H1 (cell line): ENCODE data around the gene CCDC179. TPM values are rescaled to one million over a fixed set of nuclear protein-coding genes. Genes with fewer than 3 reads are reported as not detected.

ENCODE experiments used
- BRCA1 ChIP-seq: IDR thresholded peaks from 2 replicates; pipeline ENCODE4 v1.6.1; 2012; ENCODE audit warnings: low read depth, low read length, improper control_type of control experiment
- CREB1 ChIP-seq: IDR thresholded peaks from 2 replicates; pipeline ENCODE4 v1.6.1; 2012; ENCODE audit warnings: inconsistent platforms
- CTBP2 ChIP-seq: IDR thresholded peaks from 2 replicates; pipeline ENCODE4 v1.7.0; 2011; ENCODE audit warnings: borderline replicate concordance, mild to moderate bottlenecking, moderate library complexity, mixed read lengths, low read length; ENCODE audit not compliant: insufficient read depth, insufficient read length
- FOSL1 ChIP-seq: IDR thresholded peaks from 2 replicates; pipeline ENCODE4 v1.6.1; 2011; ENCODE audit warnings: mild to moderate bottlenecking, low read depth, low read length, moderate library complexity; ENCODE audit not compliant: insufficient read depth
- GABPA ChIP-seq: IDR thresholded peaks from 2 replicates; pipeline ENCODE4 v1.6.1; 2011; ENCODE audit warnings: mild to moderate bottlenecking, low read length, moderate library complexity, borderline replicate concordance; ENCODE audit not compliant: insufficient read depth
- KDM4A ChIP-seq: IDR thresholded peaks from one replicate; pipeline ENCODE4 v1.7.1; 2012; ENCODE audit warnings: low read depth, mild to moderate bottlenecking, moderate library complexity, low read length, inconsistent platforms; ENCODE audit not compliant: severe bottlenecking
- KDM5A ChIP-seq: fragments of 200-600 bp; IDR thresholded peaks from 2 replicates; pipeline ENCODE4 v1.7.1; 2012; ENCODE audit warnings: mild to moderate bottlenecking, low read length, inconsistent platforms, mixed read lengths
- MAFK ChIP-seq: IDR thresholded peaks from 2 replicates; pipeline ENCODE4 v1.6.1; 2012; ENCODE audit warnings: low read depth, mild to moderate bottlenecking, improper control_type of control experiment, low read length
- NRF1 ChIP-seq: IDR thresholded peaks from 2 replicates; pipeline ENCODE4 v1.6.1; 2011; ENCODE audit warnings: mild to moderate bottlenecking, low read depth, low read length, improper control_type of control experiment
- PHF8 ChIP-seq: fragments of 200-600 bp; sonication (generic); conservative IDR thresholded peaks from 2 replicates; pipeline ENCODE4 v1.7.1; 2012; ENCODE audit warnings: low read depth, mild to moderate bottlenecking, inconsistent platforms, low read length, moderate library complexity
- POU5F1 ChIP-seq: IDR thresholded peaks from 2 replicates; pipeline ENCODE4 v1.6.1; 2011; ENCODE audit warnings: low read depth, mild to moderate bottlenecking, low read length, moderate library complexity
- RNF2 ChIP-seq: fragments of 200-900, 300-1000 bp; sonication (generic); IDR thresholded peaks from 2 replicates; pipeline ENCODE4 v1.7.1; 2016; ENCODE audit warnings: borderline replicate concordance, low read depth, mild to moderate bottlenecking, antibody characterized with exemption, low read length; ENCODE audit not compliant: poor library complexity, severe bottlenecking; ENCODE audit errors: missing control alignments
- RXRA ChIP-seq: IDR thresholded peaks from 2 replicates; pipeline ENCODE4 v1.6.1; 2011; ENCODE audit warnings: low read depth, mild to moderate bottlenecking, low read length, moderate library complexity; ENCODE audit not compliant: insufficient read depth
- SP1 ChIP-seq: IDR thresholded peaks from 2 replicates; pipeline ENCODE4 v1.6.1; 2011; ENCODE audit warnings: low read depth, low read length
- SP4 ChIP-seq: IDR thresholded peaks from 2 replicates; pipeline ENCODE4 v1.6.1; 2012; ENCODE audit warnings: low read length, inconsistent platforms
- TAF1 ChIP-seq: IDR thresholded peaks from 2 replicates; pipeline ENCODE4 v1.6.1; 2011; ENCODE audit warnings: mild to moderate bottlenecking, low read depth, low read length
- TAF7 ChIP-seq: optimal IDR thresholded peaks from 2 replicates; pipeline ENCODE3; 2011; ENCODE audit warnings: low read depth, mild to moderate bottlenecking, inconsistent platforms, low read length, moderate library complexity, borderline replicate concordance
- polyA plus RNA-seq, 7 experiments: library from polyadenylated mRNA; depleted of rRNA in 3 of 7; stranded (reverse) in 5 of 7; unstranded in 2 of 7; fragments of >200 nt in 5 of 7; fragments of 200-250 nt in 2 of 7; gene quantifications; 1 replicate in 5 of 7; 2 replicates in 1 of 7; 4 replicates in 1 of 7; pipeline versions ENCODE4 v1.2.1 to v1.2.3, GENCODE V29; 2011 to 2013; ENCODE audit warnings: missing spikeins in 2 of 7, mixed read lengths in 2 of 7
- total RNA-seq: library from RNA; stranded (reverse); fragmentation: NEBNext Ultra II Directional; extraction: Animal tissue kit (Norgen Biotek cat#: 25700); gene quantifications from 2 replicates; pipeline ENCODE4 v1.2.1, GENCODE V29; 2021
- TF ChIP-seq, protein P1 (sequence below): IDR thresholded peaks from 2 replicates; pipeline ENCODE4 v1.6.1; 2012; ENCODE audit warnings: inconsistent platforms
- TF ChIP-seq, protein P2 (sequence below), 3 experiments: IDR thresholded peaks; 1 replicate in 2 of 3; 2 replicates in 1 of 3; pipeline versions ENCODE4 v1.5.1 to v1.6.1; 2011; ENCODE audit warnings: low read length in 3 of 3, mild to moderate bottlenecking in 3 of 3, inconsistent platforms in 2 of 3, low read depth in 1 of 3, moderate library complexity in 1 of 3; ENCODE audit not compliant: insufficient read depth in 1 of 3; ENCODE audit errors: control extremely low read depth in 1 of 3

The CCDC179 gene
- total and polyA plus RNA-seq, 2 of the 8 experiments (the other 6 are each of a cell fraction or from before 2014, with no cell fraction given), result not detected

DNA sequence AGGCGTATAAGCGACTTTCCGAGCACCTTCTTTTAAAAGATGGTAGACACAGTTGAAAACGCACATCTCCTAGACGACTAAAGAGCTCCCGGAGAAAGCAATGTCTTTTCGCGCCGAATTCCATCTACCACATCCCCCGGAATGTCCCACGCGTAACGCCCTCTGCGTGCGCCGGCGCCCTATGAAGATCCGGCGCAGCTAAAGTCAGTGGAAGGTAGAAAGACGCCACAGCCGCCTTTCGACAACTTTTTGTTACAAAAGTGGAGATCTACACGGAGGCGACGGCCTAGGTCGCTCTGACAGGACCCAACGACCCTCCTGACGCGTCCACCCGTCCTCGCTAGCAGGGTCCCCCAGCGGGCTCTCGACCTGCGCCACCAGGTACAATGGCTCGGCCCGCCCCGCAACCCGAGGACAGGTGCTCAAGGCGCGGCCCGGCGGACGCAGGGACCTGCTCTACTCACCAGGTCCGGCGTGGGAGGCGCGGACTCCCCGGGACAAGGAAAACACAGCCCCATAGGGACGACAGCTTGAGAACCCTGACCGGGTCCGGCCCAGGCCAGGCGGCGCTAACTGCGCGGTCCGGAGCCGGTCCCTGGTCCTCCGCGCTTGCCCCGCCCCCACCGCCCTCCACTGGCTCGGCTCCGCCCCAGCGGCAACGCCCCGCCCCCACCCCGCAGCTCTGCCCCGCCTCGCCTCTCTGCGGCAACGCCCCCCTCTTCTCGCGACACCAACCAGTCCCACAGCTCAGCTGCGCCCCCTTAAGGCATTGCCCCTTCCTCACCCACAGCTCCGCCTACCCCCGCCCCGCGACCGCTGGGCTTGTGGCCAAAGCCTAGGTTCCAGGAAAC lies 30.8 kb downstream of the CCDC179 start, which contains the start of gene SVIP (continued):
- TF ChIP-seq, protein P1, sequence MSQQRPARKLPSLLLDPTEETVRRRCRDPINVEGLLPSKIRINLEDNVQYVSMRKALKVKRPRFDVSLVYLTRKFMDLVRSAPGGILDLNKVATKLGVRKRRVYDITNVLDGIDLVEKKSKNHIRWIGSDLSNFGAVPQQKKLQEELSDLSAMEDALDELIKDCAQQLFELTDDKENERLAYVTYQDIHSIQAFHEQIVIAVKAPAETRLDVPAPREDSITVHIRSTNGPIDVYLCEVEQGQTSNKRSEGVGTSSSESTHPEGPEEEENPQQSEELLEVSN, result peak; percentile 23; the same call in 1 of the 2 replicates
- TF ChIP-seq NRF1 (no peak), TAF1 (peak; percentile 72), MAFK (no peak), RNF2 (no peak), BRCA1 (peak; percentile 82), CREB1 (0 out of 2 replicates have a peak, but pooled peaks have one; percentile 8), GABPA (no peak), SP1 (no peak), TAF7 (no peak), CTBP2 (peak; percentile 54), POU5F1 (no peak), FOSL1 (no peak), KDM5A (no peak), SP4 (0 out of 2 replicates have a peak, but pooled peaks have one; percentile 49), PHF8 (peak; percentile 79), KDM4A (peak; percentile 89), RXRA (no peak)
- TF ChIP-seq, protein P2, sequence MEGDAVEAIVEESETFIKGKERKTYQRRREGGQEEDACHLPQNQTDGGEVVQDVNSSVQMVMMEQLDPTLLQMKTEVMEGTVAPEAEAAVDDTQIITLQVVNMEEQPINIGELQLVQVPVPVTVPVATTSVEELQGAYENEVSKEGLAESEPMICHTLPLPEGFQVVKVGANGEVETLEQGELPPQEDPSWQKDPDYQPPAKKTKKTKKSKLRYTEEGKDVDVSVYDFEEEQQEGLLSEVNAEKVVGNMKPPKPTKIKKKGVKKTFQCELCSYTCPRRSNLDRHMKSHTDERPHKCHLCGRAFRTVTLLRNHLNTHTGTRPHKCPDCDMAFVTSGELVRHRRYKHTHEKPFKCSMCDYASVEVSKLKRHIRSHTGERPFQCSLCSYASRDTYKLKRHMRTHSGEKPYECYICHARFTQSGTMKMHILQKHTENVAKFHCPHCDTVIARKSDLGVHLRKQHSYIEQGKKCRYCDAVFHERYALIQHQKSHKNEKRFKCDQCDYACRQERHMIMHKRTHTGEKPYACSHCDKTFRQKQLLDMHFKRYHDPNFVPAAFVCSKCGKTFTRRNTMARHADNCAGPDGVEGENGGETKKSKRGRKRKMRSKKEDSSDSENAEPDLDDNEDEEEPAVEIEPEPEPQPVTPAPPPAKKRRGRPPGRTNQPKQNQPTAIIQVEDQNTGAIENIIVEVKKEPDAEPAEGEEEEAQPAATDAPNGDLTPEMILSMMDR (IDR thresholded peaks at IDR 0.05; ENCODE audit: control extremely low read depth in 1 of 3, insufficient read depth in 1 of 3, low read depth in 1 of 3, low read length in 3 of 3), result peak; percentile 78 to 90 (median 79)
